H1 (cell line): ENCODE measurements around the gene RHOC. TPM values are rescaled to one million over a fixed set of nuclear protein-coding genes. Genes with fewer than 3 reads are reported as not detected.
A peak's percentile ranks its signal among the peaks of the same experiment; 100 is the strongest.

Experiments
- CTCF ChIA-PET: fragments of 300-600 bp; sonication (Branson Sonifier 250); formaldehyde crosslinking; loops from one replicate; lab custom pipeline; 2021; ENCODE audit not compliant: partially characterized antibody; lab: Charles Lee
- POLR2A ChIA-PET: fragments of 300-600 bp; sonication (Branson Sonifier 250); formaldehyde crosslinking; loops from one replicate; lab custom pipeline; 2021; ENCODE audit warnings: inconsistent platforms; ENCODE audit not compliant: partially characterized antibody; lab: Charles Lee
- DNase-seq, 2 experiments: peaks; one replicate each; pipeline versions ENCODE4 v3.0.0 to v3.0.0-alpha.2; 2010 to 2022; ENCODE audit warnings: low spot score in 2 of 2, low read depth in 1 of 2, mixed read lengths in 1 of 2
- FAIRE-seq: peaks from 2 replicates; lab custom pipeline; 2011; peaks lifted over from hg19 to GRCh38; lab: Jason Lieb, UNC
- H2AFZ ChIP-seq: 2 replicates; pipeline ENCODE4 v1.8.1; 2012; ENCODE audit warnings: low read length, inconsistent platforms
- H2AK5ac ChIP-seq: 2 replicates; pipeline ENCODE4 v1.6.1; 2013; ENCODE audit warnings: low read depth, low read length
- H2BK120ac ChIP-seq: replicated peaks from 2 replicates; pipeline ENCODE3; 2013; ENCODE audit warnings: low read depth, low read length, inconsistent platforms
- H2BK12ac ChIP-seq: 2 replicates; pipeline ENCODE4 v1.6.1; 2013; ENCODE audit warnings: low read depth, low read length
- H2BK15ac ChIP-seq: 2 replicates; pipeline ENCODE4 v1.6.1; 2013; ENCODE audit warnings: low read length
- H2BK20ac ChIP-seq: 2 replicates; pipeline ENCODE4 v1.6.1; 2013; ENCODE audit warnings: low read length
- H2BK5ac ChIP-seq: 2 replicates; pipeline ENCODE4 v1.6.1; 2013; ENCODE audit warnings: low read depth, low read length
- H3K14ac ChIP-seq: 2 replicates; pipeline ENCODE4 v1.6.1; 2013; ENCODE audit warnings: inconsistent platforms; ENCODE audit not compliant: insufficient read length
- H3K18ac ChIP-seq: 2 replicates; pipeline ENCODE4 v1.6.1; 2013; ENCODE audit warnings: low read length; ENCODE audit errors: extremely low read depth
- H3K23ac ChIP-seq: 2 replicates; pipeline ENCODE4 v1.6.1; 2013; ENCODE audit warnings: inconsistent platforms; ENCODE audit not compliant: insufficient read length
- H3K23me2 ChIP-seq: 2 replicates; pipeline ENCODE4 v1.6.1; 2013; ENCODE audit warnings: low read depth, low read length
- H3K27ac ChIP-seq: 2 replicates; pipeline ENCODE4 v1.6.1; 2011; ENCODE audit warnings: low read depth, low read length, inconsistent platforms
- H3K27me3 ChIP-seq, 4 experiments: replicated peaks in 1 of 4; 1 replicate in 1 of 4; 2 replicates in 3 of 4; pipeline versions ENCODE4 v1.6.1 to v1.8.1; 2011 to 2013; ENCODE audit warnings: low read length in 3 of 4, mild to moderate bottlenecking in 3 of 4, inconsistent platforms in 2 of 4, mixed read lengths in 2 of 4, moderate library complexity in 1 of 4; ENCODE audit not compliant: control insufficient read depth in 3 of 4, insufficient read depth in 3 of 4; ENCODE audit errors: extremely low read depth in 1 of 4
- H3K36me3 ChIP-seq, 4 experiments: 2 replicates each; pipeline versions ENCODE4 v1.6.1 to v1.8.1; 2011 to 2013; ENCODE audit warnings: mild to moderate bottlenecking in 4 of 4, low read length in 3 of 4, moderate library complexity in 2 of 4, control low read depth in 1 of 4, inconsistent platforms in 1 of 4; ENCODE audit not compliant: insufficient read depth in 4 of 4, control insufficient read depth in 2 of 4
- H3K4ac ChIP-seq: replicated peaks from 2 replicates; pipeline ENCODE3; 2013; ENCODE audit warnings: low read length, low read depth, mixed read lengths, inconsistent platforms; ENCODE audit not compliant: insufficient read length
- H3K4me1 ChIP-seq, 4 experiments: replicated peaks in 1 of 4; 1 replicate in 1 of 4; 2 replicates in 3 of 4; pipeline versions ENCODE4 v1.6.1 to v1.8.1; 2011 to 2013; ENCODE audit warnings: low read length in 3 of 4, inconsistent platforms in 2 of 4, mixed read lengths in 1 of 4; ENCODE audit not compliant: insufficient read depth in 4 of 4, control insufficient read depth in 3 of 4
- H3K4me2 ChIP-seq, 2 experiments: 2 replicates each; pipeline versions ENCODE4 v1.6.1 to v1.8.1; 2011 to 2013; ENCODE audit warnings: low read depth in 2 of 2, low read length in 2 of 2, control low read depth in 1 of 2, inconsistent platforms in 1 of 2, mild to moderate bottlenecking in 1 of 2; ENCODE audit not compliant: insufficient read depth in 1 of 2
- H3K4me3 ChIP-seq, 4 experiments: fragments of 200-600, 300-600 bp in 1 of 4; sonication (generic), shearing (Covaris generic), sonication (Bioruptor Twin) in 1 of 4; 2 replicates each; pipeline versions ENCODE4 v1.5.1 to v1.8.1; 2011 to 2016; ENCODE audit warnings: low read length in 4 of 4, low read depth in 3 of 4, control low read depth in 2 of 4, inconsistent platforms in 2 of 4, mild to moderate bottlenecking in 2 of 4, mixed read lengths in 1 of 4, moderate library complexity in 1 of 4; ENCODE audit not compliant: insufficient read depth in 2 of 4; ENCODE audit errors: extremely low read depth in 1 of 4
- H3K56ac ChIP-seq: replicated peaks from 2 replicates; pipeline ENCODE3; 2013; ENCODE audit warnings: low read depth, mild to moderate bottlenecking, mixed read lengths, low read length, inconsistent platforms; ENCODE audit not compliant: insufficient read length
- H3K79me1 ChIP-seq: 2 replicates; pipeline ENCODE4 v1.6.1; 2013; ENCODE audit warnings: low read depth, low read length, control low read depth
- H3K79me2 ChIP-seq, 2 experiments: 2 replicates each; pipeline versions ENCODE4 v1.6.1 to v1.8.1; 2012 to 2013; ENCODE audit warnings: low read length in 2 of 2, mild to moderate bottlenecking in 2 of 2, inconsistent platforms in 1 of 2; ENCODE audit not compliant: insufficient read depth in 2 of 2, control insufficient read depth in 1 of 2
- H3K9ac ChIP-seq, 4 experiments: replicated peaks in 1 of 4; 1 replicate in 1 of 4; 2 replicates in 3 of 4; pipeline versions ENCODE4 v1.6.1 to v1.8.1; 2011 to 2013; ENCODE audit warnings: low read depth in 3 of 4, low read length in 3 of 4, control low read depth in 2 of 4, mild to moderate bottlenecking in 2 of 4, moderate library complexity in 2 of 4, inconsistent platforms in 1 of 4; ENCODE audit errors: extremely low read depth in 1 of 4
- H3K9me3 ChIP-seq, 2 experiments: 2 replicates each; pipeline versions ENCODE4 v1.6.1 to v1.8.1; 2012 to 2013; ENCODE audit warnings: mild to moderate bottlenecking in 2 of 2, moderate library complexity in 2 of 2, control low read depth in 1 of 2, inconsistent platforms in 1 of 2, low read depth in 1 of 2, low read length in 1 of 2, mixed read lengths in 1 of 2; ENCODE audit not compliant: insufficient read depth in 2 of 2
- H4K20me1 ChIP-seq, 2 experiments: replicated peaks in 1 of 2; 2 replicates each; pipeline versions ENCODE3 to v1.8.1; 2011 to 2013; ENCODE audit warnings: inconsistent platforms in 2 of 2, low read length in 2 of 2, mild to moderate bottlenecking in 1 of 2; ENCODE audit not compliant: insufficient read depth in 2 of 2, control insufficient read depth in 1 of 2
- H4K5ac ChIP-seq: 2 replicates; pipeline ENCODE4 v1.6.1; 2013; ENCODE audit warnings: low read length, low read depth, mixed read lengths, inconsistent platforms; ENCODE audit not compliant: insufficient read length
- H4K8ac ChIP-seq: 2 replicates; pipeline ENCODE4 v1.8.0; 2013; ENCODE audit warnings: mild to moderate bottlenecking, moderate library complexity, low read length, inconsistent platforms; ENCODE audit not compliant: insufficient read depth; ENCODE audit errors: extremely low read depth
- H4K91ac ChIP-seq: replicated peaks from 2 replicates; pipeline ENCODE3; 2013; ENCODE audit warnings: low read length, mixed read lengths, inconsistent platforms; ENCODE audit not compliant: insufficient read length
- ASH2L ChIP-seq: fragments of 200-600, 300-600 bp; sonication (generic); IDR thresholded peaks from one replicate; pipeline ENCODE4 v1.7.1; 2017; ENCODE audit warnings: low read length
- BACH1 ChIP-seq: IDR thresholded peaks from 2 replicates; pipeline ENCODE4 v1.6.1; 2012; ENCODE audit warnings: low read length, improper control_type of control experiment
- CBX5 ChIP-seq: fragments of 300-800, 300-1000 bp; sonication (generic); IDR thresholded peaks from 2 replicates; pipeline ENCODE4 v1.7.1; 2016; ENCODE audit warnings: antibody characterized with exemption, low read length, low read depth
- CEBPB ChIP-seq: IDR thresholded peaks from 2 replicates; pipeline ENCODE4 v1.6.1; 2012; ENCODE audit warnings: low read depth, low read length
- CREB1 ChIP-seq: IDR thresholded peaks from 2 replicates; pipeline ENCODE4 v1.6.1; 2012; ENCODE audit warnings: inconsistent platforms
- JUND ChIP-seq: IDR thresholded peaks from 2 replicates; pipeline ENCODE4 v1.6.1; 2011; ENCODE audit warnings: mild to moderate bottlenecking, improper control_type of control experiment, low read length
- RFX5 ChIP-seq: IDR thresholded peaks from 2 replicates; pipeline ENCODE4 v1.6.1; 2011; ENCODE audit warnings: low read depth, low read length, improper control_type of control experiment, borderline replicate concordance
- SAP30 ChIP-seq: fragments of 300-600 bp; sonication (generic); IDR thresholded peaks from 2 replicates; pipeline ENCODE4 v1.7.1; 2012; ENCODE audit warnings: low read length, moderate library complexity, mild to moderate bottlenecking, inconsistent platforms; ENCODE audit not compliant: insufficient read depth, insufficient replicate concordance
- TAF7 ChIP-seq: optimal IDR thresholded peaks from 2 replicates; pipeline ENCODE3; 2011; ENCODE audit warnings: low read depth, mild to moderate bottlenecking, inconsistent platforms, low read length, moderate library complexity, borderline replicate concordance
- TCF12 ChIP-seq: IDR thresholded peaks from 2 replicates; pipeline ENCODE4 v1.6.1; 2011; ENCODE audit warnings: low read depth, mild to moderate bottlenecking, low read length
- TEAD4 ChIP-seq: IDR thresholded peaks from 2 replicates; pipeline ENCODE4 v1.6.1; 2012; ENCODE audit warnings: low read depth, low read length, inconsistent platforms, mixed read lengths
- YY1 ChIP-seq: IDR thresholded peaks from 2 replicates; pipeline ENCODE4 v1.6.1; 2011; ENCODE audit warnings: low read depth, mild to moderate bottlenecking, low read length
- WGBS, 2 experiments: shearing (Covaris generic) in 1 of 2; methylation state at CpG; one replicate each; pipeline versions ENCODE4 v1.1.6 to v1.1.7; 2013 to 2015; ENCODE audit warnings: low lambda C conversion rate in 2 of 2, mixed read lengths in 2 of 2, inconsistent platforms in 1 of 2, low coverage in 1 of 2, missing lambda C conversion rate in 1 of 2; ENCODE audit not compliant: insufficient replicate concordance in 2 of 2, insufficient coverage in 1 of 2, insufficient read length in 1 of 2; ENCODE audit errors: extremely low coverage in 1 of 2, missing lambda C conversion rate in 1 of 2; 5-methylcytosine and 5-hydroxymethylcytosine counted together
- polyA plus RNA-seq, 7 experiments: library from polyadenylated mRNA; depleted of rRNA in 3 of 7; stranded (reverse) in 5 of 7; unstranded in 2 of 7; fragments of >200 nt in 5 of 7; fragments of 200-250 nt in 2 of 7; gene quantifications; 1 replicate in 5 of 7; 2 replicates in 1 of 7; 4 replicates in 1 of 7; pipeline versions ENCODE4 v1.2.1 to v1.2.3, GENCODE V29; 2011 to 2013; ENCODE audit warnings: missing spikeins in 2 of 7, mixed read lengths in 2 of 7
- total RNA-seq: library from RNA; stranded (reverse); fragmentation: NEBNext Ultra II Directional; extraction: Animal tissue kit (Norgen Biotek cat#: 25700); gene quantifications from 2 replicates; pipeline ENCODE4 v1.2.1, GENCODE V29; 2021

RHOC gene
- total and polyA plus RNA-seq, 2 of the 8 experiments (the other 6 are each of a cell fraction or from before 2014, with no cell fraction given): 53.6 to 97.5 TPM

DNA sequence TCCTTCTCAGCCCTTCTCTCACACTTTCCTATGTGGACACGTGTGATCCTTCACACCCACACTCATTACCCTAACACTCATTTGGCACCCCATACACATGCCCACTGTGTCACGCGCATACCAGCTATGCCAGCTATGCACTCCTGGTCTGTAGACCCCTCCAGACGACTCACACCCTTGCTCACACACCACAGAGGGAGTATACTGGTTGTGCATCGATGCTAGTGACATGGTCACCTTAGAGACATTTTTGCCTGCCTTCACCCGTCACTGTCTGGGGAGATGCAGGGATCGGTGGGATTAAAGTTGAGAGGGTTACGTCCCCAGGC, 16.5 kb upstream of the RHOC start:
- 83% methylated on average over 8 of the region's 8 CpGs; no CpG with 5 or more reads in 1 of the 2 experiments for WGBS, 2 experiments
- no peak overlapping the region for H3K23ac ChIP-seq
- FAIRE-seq: no peak
- H2BK5ac ChIP-seq: peak overlapping the region; percentile 76; the same call in 1 of the 2 replicates
- ChIA-PET CTCF (interaction anchor here (0.7 to 14.2 kb wide), 7 partner anchors 8 to 350 kb away, joined by 3 to 547 read pairs (median 9); partner anchors contain the start of genes LRIG2 and PPM1J), POLR2A (interaction anchor here (0.7 to 3.4 kb wide), 8 partner anchors 9 to 350 kb away, joined by 3 to 20 read pairs (median 5); partner anchors contain the start of genes LRIG2 and PPM1J)
- peak overlapping the region in 2 of 4 experiments; percentile 18 to 52; a peak in 2 of 8 replicates for H3K4me3 ChIP-seq
- peak in 1 of 2 experiments; percentile 47 for DNase-seq
- H4K91ac ChIP-seq: peak overlapping the region; percentile 82
- no peak overlapping the region for H3K14ac ChIP-seq
- H3K9me3 ChIP-seq: peaks cover 0 to 2% of the 10 kb centered on the region in 2 experiments; a peak in 1 of 4 replicates
- no peak overlapping the region for H4K5ac ChIP-seq
- peaks cover 2% of the 10 kb centered on the region; the same call in 1 of the 2 replicates for H3K23me2 ChIP-seq
- H3K79me2 ChIP-seq: no peaks in the 10 kb centered on the region
- no peak overlapping the region for H3K9ac ChIP-seq
- H3K4ac ChIP-seq: peak overlapping the region; percentile 61
- peak overlapping the region; percentile 82 for H2AFZ ChIP-seq
- H2BK120ac ChIP-seq: peak overlapping the region; percentile 75
- H3K18ac ChIP-seq: peak overlapping the region; percentile 88
- no peaks in the 10 kb centered on the region for H3K79me1 ChIP-seq
- H3K4me2 ChIP-seq: peak overlapping the region; percentile 60 to 73
- no peak overlapping the region for H3K56ac ChIP-seq
- peak overlapping the region; percentile 98 for H2BK20ac ChIP-seq
- 0 out of 2 replicates have a peak overlapping the region, but pooled peaks have one; percentile 46 for H2AK5ac ChIP-seq
- no peaks in the 10 kb centered on the region for H3K36me3 ChIP-seq
- peaks cover 0 to 26% (median 16%) of the 10 kb centered on the region in 4 experiments; a peak in 5 of 7 replicates for H3K27me3 ChIP-seq
- no peak overlapping the region for H3K27ac ChIP-seq
- H4K20me1 ChIP-seq: no peaks in the 10 kb centered on the region
- H2BK12ac ChIP-seq: peak overlapping the region; percentile 99
- H2BK15ac ChIP-seq: peak overlapping the region; percentile 95
- H3K4me1 ChIP-seq: peaks cover 8 to 21% (median 16%) of the 10 kb centered on the region in 4 experiments
- no peak overlapping the region for H4K8ac ChIP-seq
- TF ChIP-seq JUND (no peak), ASH2L (no peak), CEBPB (no peak), SAP30 (no peak), BACH1 (no peak), TCF12 (no peak), YY1 (no peak), TAF7 (no peak), RFX5 (no peak), TEAD4 (no peak), CREB1 (no peak), CBX5 (no peak)
